MM.1S (cell line): ENCODE measurements around the gene EIF2S2.

Source experiments
- DNase-seq: peaks from one replicate; pipeline ENCODE4 v3.0.0-alpha.2; 2015
- H2AFZ ChIP-seq: fragments of 300-600 bp; sonication (generic); 2 replicates; pipeline ENCODE4 v1.6.0; 2016; ENCODE audit warnings: antibody characterized with exemption, low read length
- H3F3A ChIP-seq: fragments of 300-600 bp; sonication (generic); 2 replicates; pipeline ENCODE4 v1.6.1; 2016; ENCODE audit warnings: mild to moderate bottlenecking, antibody characterized with exemption, low read length, moderate library complexity, mixed read lengths; ENCODE audit not compliant: insufficient read depth
- H3K27ac ChIP-seq: fragments of 300-600 bp; sonication (generic); 2 replicates; pipeline ENCODE4 v1.5.1; 2016; ENCODE audit warnings: mild to moderate bottlenecking, low read length
- H3K27me3 ChIP-seq: fragments of 300-600 bp; sonication (generic); replicated peaks from 2 replicates; pipeline ENCODE4 v1.6.0; 2016; ENCODE audit warnings: low read length; ENCODE audit not compliant: insufficient read depth
- H3K36me3 ChIP-seq: fragments of 300-600 bp; sonication (generic); replicated peaks from 2 replicates; pipeline ENCODE4 v1.6.1; 2016; ENCODE audit warnings: mild to moderate bottlenecking, low read length, mixed read lengths; ENCODE audit not compliant: insufficient read depth
- H3K4me1 ChIP-seq: fragments of 300-600 bp; sonication (generic); 2 replicates; pipeline ENCODE4 v1.6.1; 2016; ENCODE audit warnings: low read length, mixed read lengths
- H3K4me2 ChIP-seq: fragments of 300-600 bp; sonication (generic); 2 replicates; pipeline ENCODE4 v1.6.0; 2016; ENCODE audit warnings: low read depth, low read length
- H3K4me3 ChIP-seq: fragments of 300-600 bp; sonication (generic); 2 replicates; pipeline ENCODE4 v1.5.1; 2016; ENCODE audit warnings: low read length, mixed read lengths
- H3K79me2 ChIP-seq: fragments of 300-600 bp; sonication (generic); 2 replicates; pipeline ENCODE4 v1.6.1; 2016; ENCODE audit warnings: mixed run types, low read length, mixed read lengths
- H3K9ac ChIP-seq: fragments of 300-600 bp; sonication (generic); 2 replicates; pipeline ENCODE4 v1.6.1; 2016; ENCODE audit warnings: low read length, mixed read lengths
- H3K9me2 ChIP-seq: fragments of 300-600 bp; sonication (generic); replicated peaks from 2 replicates; pipeline ENCODE4 v1.6.1; 2016; ENCODE audit warnings: mild to moderate bottlenecking, low read length, mixed read lengths; ENCODE audit not compliant: insufficient read depth
- H3K9me3 ChIP-seq: fragments of 300-600 bp; sonication (generic); replicated peaks from 2 replicates; pipeline ENCODE4 v1.6.1; 2016; ENCODE audit warnings: mild to moderate bottlenecking, low read length, mixed read lengths; ENCODE audit not compliant: insufficient read depth
- H4K20me1 ChIP-seq: fragments of 300-600 bp; sonication (generic); 2 replicates; pipeline ENCODE4 v1.6.1; 2016; ENCODE audit warnings: mild to moderate bottlenecking, low read length, moderate library complexity, mixed read lengths; ENCODE audit not compliant: insufficient read depth
- CTCF ChIP-seq: fragments of 300-600 bp; sonication (generic); IDR thresholded peaks from 2 replicates; pipeline ENCODE4 v1.5.1; 2016; ENCODE audit warnings: antibody characterized with exemption, low read length, mixed read lengths
- EZH2 ChIP-seq: fragments of 300-600 bp; sonication (generic); optimal IDR thresholded peaks from 2 replicates; pipeline ENCODE3; 2017; ENCODE audit warnings: low read depth, mild to moderate bottlenecking, antibody characterized with exemption, low read length, mixed read lengths
- EZH2phosphoT487 ChIP-seq: fragments of 300-600 bp; sonication (generic); IDR thresholded peaks from 2 replicates; pipeline ENCODE4 v1.6.1; 2018; ENCODE audit warnings: antibody characterized with exemption, low read length

The EIF2S2 gene

GRCh38 chr20:34085544-34086040, 26.5 kb downstream of the EIF2S2 start:
- H4K20me1 ChIP-seq = 0 out of 2 replicates have a peak, but pooled peaks cover 11% of the 10 kb centered on the region
- no peak overlapping the region for H2AFZ ChIP-seq
- TF ChIP-seq CTCF (no peak), EZH2 (no peak), EZH2phosphoT487 (no peak)
- H3K4me3 ChIP-seq = no peak overlapping the region
- no peaks in the 10 kb centered on the region for H3K27me3 ChIP-seq
- H3K4me1 ChIP-seq = peaks cover 9% of the 10 kb centered on the region; the same call in 1 of the 2 replicates
- no peak overlapping the region for H3K4me2 ChIP-seq
- peaks cover 64% of the 10 kb centered on the region for H3F3A ChIP-seq
- H3K36me3 ChIP-seq = peaks cover 10% of the 10 kb centered on the region; the same call in 1 of the 2 replicates
- no peak for DNase-seq
- no peak overlapping the region for H3K9ac ChIP-seq
- H3K9me2 ChIP-seq = no peaks in the 10 kb centered on the region
- no peak overlapping the region for H3K27ac ChIP-seq
- peaks cover 87% of the 10 kb centered on the region for H3K79me2 ChIP-seq
- H3K9me3 ChIP-seq = no peaks in the 10 kb centered on the region

GRCh38 chr20:34084227-34084923, 27.7 kb downstream of the EIF2S2 start:
- H3K9me3 ChIP-seq = no peaks in the 10 kb centered on the region
- no peak overlapping the region for H2AFZ ChIP-seq
- no peak for DNase-seq
- peaks cover 10% of the 10 kb centered on the region; the same call in 1 of the 2 replicates for H3K36me3 ChIP-seq
- H3F3A ChIP-seq = peaks cover 55% of the 10 kb centered on the region
- H3K4me2 ChIP-seq = no peak overlapping the region
- no peaks in the 10 kb centered on the region for H3K27me3 ChIP-seq
- H3K9me2 ChIP-seq = no peaks in the 10 kb centered on the region
- H3K27ac ChIP-seq = no peak overlapping the region
- no peak overlapping the region for H3K9ac ChIP-seq
- H3K79me2 ChIP-seq = peaks cover 90% of the 10 kb centered on the region
- no peak overlapping the region for H3K4me3 ChIP-seq
- H3K4me1 ChIP-seq = peaks cover 9% of the 10 kb centered on the region; the same call in 1 of the 2 replicates
- no peak for TF ChIP-seq CTCF
- no peak for TF ChIP-seq EZH2phosphoT487
- no peak for TF ChIP-seq EZH2
- 0 out of 2 replicates have a peak, but pooled peaks cover 11% of the 10 kb centered on the region for H4K20me1 ChIP-seq

GRCh38 chr20:34083781-34084180, 28.3 kb downstream of the EIF2S2 start:
- Histone ChIP-seq H3K9me2 (no peaks in the 10 kb centered on the region), H3K9ac (no peak overlapping the region), H3K27ac (no peak overlapping the region; the same call in 1 of the 2 replicates), H3F3A (peaks cover 50% of the 10 kb centered on the region), H3K27me3 (no peaks in the 10 kb centered on the region), H4K20me1 (0 out of 2 replicates have a peak, but pooled peaks cover 11% of the 10 kb centered on the region), H3K36me3 (peaks cover 9% of the 10 kb centered on the region), H2AFZ (no peak overlapping the region), H3K4me2 (no peak overlapping the region), H3K4me1 (peaks cover 9% of the 10 kb centered on the region; the same call in 1 of the 2 replicates), H3K9me3 (no peaks in the 10 kb centered on the region), H3K79me2 (peaks cover 91% of the 10 kb centered on the region), H3K4me3 (no peak overlapping the region)
- no peak for TF ChIP-seq EZH2phosphoT487
- no peak for TF ChIP-seq CTCF
- no peak for TF ChIP-seq EZH2
- no peak for DNase-seq
